ENCODE data around the gene SYNE4. TPM values are rescaled to one million over a fixed set of nuclear protein-coding genes. Genes with fewer than 3 reads are reported as not detected.

Gene SYNE4
- total and polyA plus RNA-seq, 9 of the 15 experiments (the other 6 are each of a cell fraction or from before 2014, with no cell fraction given): 0.03 to 0.65 (median 0.29) TPM

DNA sequence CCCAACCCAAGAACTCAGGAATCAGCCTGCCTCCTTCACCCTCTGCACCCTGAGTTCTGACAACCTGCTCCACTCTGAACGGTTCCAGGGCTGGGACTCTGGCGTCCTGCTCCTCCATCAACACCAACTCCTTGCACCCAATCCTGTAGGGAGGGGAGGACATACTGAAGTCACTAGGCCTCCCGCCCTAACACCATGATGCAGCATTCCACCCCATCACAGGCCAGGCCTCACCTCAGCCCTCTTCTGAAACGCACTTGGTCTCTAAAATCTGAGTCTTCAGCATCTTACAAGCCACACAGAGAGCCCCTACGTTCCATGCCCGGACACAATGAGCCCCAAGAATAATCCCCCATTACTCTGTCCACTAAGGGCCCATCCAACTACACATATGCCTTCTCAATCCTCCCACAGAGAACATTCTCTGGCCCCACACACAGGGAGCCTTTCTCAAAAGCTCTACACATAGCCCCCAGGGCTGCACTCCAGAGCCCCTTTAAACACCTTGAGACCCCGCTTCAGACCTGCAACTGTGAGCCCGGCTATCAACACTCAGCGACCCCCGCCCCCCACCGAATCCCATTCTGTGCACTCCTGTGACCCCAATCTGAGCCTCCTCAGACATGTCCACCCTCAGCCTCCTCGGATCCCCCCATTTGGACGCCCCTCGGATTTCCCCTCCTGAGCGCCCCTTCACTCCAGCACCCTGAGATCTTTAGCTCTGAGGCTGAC lies 4.8 kb upstream of the SYNE4 start (continued):
- TF ChIP-seq, protein P1, sequence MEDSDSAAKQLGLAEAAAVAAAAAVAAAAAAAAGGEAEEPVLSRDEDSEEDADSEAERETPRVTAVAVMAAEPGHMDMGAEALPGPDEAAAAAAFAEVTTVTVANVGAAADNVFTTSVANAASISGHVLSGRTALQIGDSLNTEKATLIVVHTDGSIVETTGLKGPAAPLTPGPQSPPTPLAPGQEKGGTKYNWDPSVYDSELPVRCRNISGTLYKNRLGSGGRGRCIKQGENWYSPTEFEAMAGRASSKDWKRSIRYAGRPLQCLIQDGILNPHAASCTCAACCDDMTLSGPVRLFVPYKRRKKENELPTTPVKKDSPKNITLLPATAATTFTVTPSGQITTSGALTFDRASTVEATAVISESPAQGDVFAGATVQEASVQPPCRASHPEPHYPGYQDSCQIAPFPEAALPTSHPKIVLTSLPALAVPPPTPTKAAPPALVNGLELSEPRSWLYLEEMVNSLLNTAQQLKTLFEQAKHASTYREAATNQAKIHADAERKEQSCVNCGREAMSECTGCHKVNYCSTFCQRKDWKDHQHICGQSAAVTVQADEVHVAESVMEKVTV (CRISPR knock-in tag; IDR thresholded peaks at IDR 0.05): no peak
- TF ChIP-seq EZH2 (IDR thresholded peaks at IDR 0.05; ENCODE audit: borderline replicate concordance, low read depth, low read length) (no peak), SFPQ (IDR thresholded peaks at IDR 0.05; ENCODE audit: low read depth, low read length) (no peak), STAT5B (CRISPR knock-in tag; IDR thresholded peaks at IDR 0.05) (no peak), NCOA4 (IDR thresholded peaks at IDR 0.05; ENCODE audit: partially characterized antibody) (no peak), ZBTB7A (IDR thresholded peaks at IDR 0.05; ENCODE audit: borderline replicate concordance, control insufficient read depth, low read depth, low read length) (peak; percentile 44; the same call in 1 of the 2 replicates), CAMTA2 (CRISPR knock-in tag; conservative IDR thresholded peaks at IDR 0.05) (no peak), FOXJ2 (tag; IDR thresholded peaks at IDR 0.05) (no peak), SMARCB1 (IDR thresholded peaks at IDR 0.05; ENCODE audit: insufficient read length, low read depth) (no peak), ZBTB8A (IDR thresholded peaks at IDR 0.05; ENCODE audit: partially characterized antibody) (no peak), FOXM1 (IDR thresholded peaks at IDR 0.05; ENCODE audit: low read depth) (no peak), FOXM1 (CRISPR knock-in tag; IDR thresholded peaks at IDR 0.05; ENCODE audit: low read depth) (no peak), GTF2F1 (IDR thresholded peaks at IDR 0.05; ENCODE audit: low read depth, low read length) (no peak), MAFG (tag; conservative IDR thresholded peaks at IDR 0.05) (peak; percentile 32; the same call in 1 of the 2 replicates), MAFK (IDR thresholded peaks at IDR 0.05; ENCODE audit: low read length) (no peak), YBX1 (IDR thresholded peaks at IDR 0.05) (no peak), MXD1 (CRISPR knock-in tag; IDR thresholded peaks at IDR 0.05; ENCODE audit: borderline replicate concordance, poor library complexity, severe bottlenecking) (no peak), XRCC3 (IDR thresholded peaks at IDR 0.05) (no peak), U2AF1 (optimal IDR thresholded peaks at IDR 0.05; ENCODE audit: low read depth, low read length) (no peak), EP300 (IDR thresholded peaks at IDR 0.05; ENCODE audit: low read length) (no peak), MBD2 (IDR thresholded peaks at IDR 0.05; ENCODE audit: borderline replicate concordance, low read depth) (no peak)
- TF ChIP-seq, protein P2, sequence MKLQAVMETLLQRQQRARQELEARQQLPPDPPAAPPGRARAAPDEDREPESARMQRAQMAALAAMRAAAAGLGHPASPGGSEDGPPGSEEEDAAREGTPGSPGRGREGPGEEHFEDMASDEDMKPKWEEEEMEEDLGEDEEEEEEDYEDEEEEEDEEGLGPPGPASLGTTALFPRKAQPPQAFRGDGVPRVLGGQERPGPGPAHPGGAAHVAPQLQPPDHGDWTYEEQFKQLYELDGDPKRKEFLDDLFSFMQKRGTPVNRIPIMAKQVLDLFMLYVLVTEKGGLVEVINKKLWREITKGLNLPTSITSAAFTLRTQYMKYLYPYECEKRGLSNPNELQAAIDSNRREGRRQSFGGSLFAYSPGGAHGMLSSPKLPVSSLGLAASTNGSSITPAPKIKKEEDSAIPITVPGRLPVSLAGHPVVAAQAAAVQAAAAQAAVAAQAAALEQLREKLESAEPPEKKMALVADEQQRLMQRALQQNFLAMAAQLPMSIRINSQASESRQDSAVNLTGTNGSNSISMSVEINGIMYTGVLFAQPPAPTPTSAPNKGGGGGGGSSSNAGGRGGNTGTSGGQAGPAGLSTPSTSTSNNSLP (IDR thresholded peaks at IDR 0.05; ENCODE audit: borderline replicate concordance, low read depth, low read length): no peak
- TF ChIP-seq, protein P3, sequence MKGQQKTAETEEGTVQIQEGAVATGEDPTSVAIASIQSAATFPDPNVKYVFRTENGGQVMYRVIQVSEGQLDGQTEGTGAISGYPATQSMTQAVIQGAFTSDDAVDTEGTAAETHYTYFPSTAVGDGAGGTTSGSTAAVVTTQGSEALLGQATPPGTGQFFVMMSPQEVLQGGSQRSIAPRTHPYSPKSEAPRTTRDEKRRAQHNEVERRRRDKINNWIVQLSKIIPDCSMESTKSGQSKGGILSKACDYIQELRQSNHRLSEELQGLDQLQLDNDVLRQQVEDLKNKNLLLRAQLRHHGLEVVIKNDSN (CRISPR knock-in tag; IDR thresholded peaks at IDR 0.05): no peak

All from K562 (cell line).